Right ventricle myocardium inferior (tissue), 1 donor: ENCODE measurements around the gene PHF1. TPM values are rescaled to one million over a fixed set of nuclear protein-coding genes. Genes with fewer than 3 reads are reported as not detected.

Experiments used
- ATAC-seq: fragments of 200-7000 bp; cut with Tn5 transposase; one replicate; pipeline ENCODE4 v1.9.1; 2020; ENCODE audit warnings: mild to moderate bottlenecking, moderate library complexity
- DNase-seq: peaks from one replicate; pipeline ENCODE4 v3.0.0; 2021; ENCODE audit errors: missing footprints
- intact Hi-C: fragments of 100-400 bp; cut with DNase I; formaldehyde crosslinking; loops from one replicate; pipeline ENCODE4 v1.11.0; 2022
- total RNA-seq: library from RNA; stranded (reverse); fragmentation: NEBNext Ultra II Directional; extraction: Animal tissue kit (Norgen Biotek cat#: 25700); gene quantifications from one replicate; pipeline ENCODE4 v1.2.1, GENCODE V29; 2021
- donor health status: DM: no; HTN: yes; CAD: no; lungs with severe emphysema.

The PHF1 gene
- total RNA-seq, 1 donor from 2014 or later: 43.5 TPM

GRCh38 chr6:33414592-33415271, 3.9 kb downstream of the PHF1 start:
- DNase-seq: no peak
- intact Hi-C loops: loop anchor here (10.0 kb wide), 2 partner anchors 130 to 280 kb away; partner anchors contain the start of genes PFDN6 and WDR46
- ATAC-seq: no peak

GRCh38 chr6:33415831-33416230, 5.0 kb downstream of the PHF1 start:
- ATAC-seq: no peak
- intact Hi-C loops: loop anchor here (10.0 kb wide), 2 partner anchors 131 to 279 kb away; partner anchors contain the start of genes PFDN6 and WDR46
- no peak for DNase-seq

GRCh38 chr6:33416386-33417127, 5.7 kb downstream of the PHF1 start:
- ATAC-seq (no peak), DNase-seq (no peak)
- intact Hi-C loops: loop anchor here (10.0 kb wide), 2 partner anchors 132 to 278 kb away; partner anchors contain the start of genes PFDN6 and WDR46

- no peak for ATAC-seq
- DNase-seq: no peak
- intact Hi-C loops: loop anchor here (10.0 kb wide), 2 partner anchors 133 to 277 kb away; partner anchors contain the start of genes PFDN6 and WDR46
Observed at GRCh38 chr6:33417128-33417902, 6.5 kb downstream of the PHF1 start.

- peak; percentile 95 for ATAC-seq
Observed at GRCh38 chr6:33417903-33418689, 7.3 kb downstream of the PHF1 start, which contains the start of gene CUTA. Gene CUTA, minus strand, starts transcription at chr6:33418107. Its CDS starts 107 bp downstream, at chr6:33418000.

GRCh38 chr6:33418690-33419291, 8.0 kb downstream of the PHF1 start:
- ATAC-seq: no peak
- intact Hi-C loops: loop anchor here (10.0 kb wide), 2 partner anchors 134 to 276 kb away; partner anchors contain the start of genes PFDN6 and WDR46
- DNase-seq: no peak

More at GRCh38 chr6:33417903-33418689, 7.3 kb downstream of the PHF1 start, which contains the start of gene CUTA:
- DNase-seq: peak; percentile 99
- intact Hi-C loops: loop anchor here (10.0 kb wide), 2 partner anchors 133 to 277 kb away; partner anchors contain the start of genes PFDN6 and WDR46

GRCh38 chr6:33419580-33420490, 9.0 kb downstream of the PHF1 start, which contains the start of gene SYNGAP1:
Gene SYNGAP1, plus strand, starts transcription at chr6:33420065. Its CDS starts 200 bp downstream, at chr6:33420265.
- DNase-seq: peak; percentile 82
- intact Hi-C loops: loop anchor here (10.0 kb wide), 3 partner anchors 135 to 275 kb away; partner anchors contain the start of genes PFDN6 and WDR46
- ATAC-seq: peak; percentile 14

- DNase-seq (no peak), ATAC-seq (no peak)
- intact Hi-C loops: loop anchor here (10.0 kb wide), 1 partner anchor 154 kb away; no protein-coding TSS in a partner anchor
Observed at GRCh38 chr6:33420491-33421343, 9.9 kb downstream of the PHF1 start.

GRCh38 chr6:33421344-33421643, 10.5 kb downstream of the PHF1 start:
- intact Hi-C loops: loop anchor here (10.0 kb wide), 1 partner anchor 154 kb away; no protein-coding TSS in a partner anchor
- DNase-seq: no peak
- ATAC-seq: no peak

GRCh38 chr6:33423777-33424176, 13.0 kb downstream of the PHF1 start:
- DNase-seq (no peak), ATAC-seq (no peak)
- intact Hi-C loops: loop anchor here (2.0 to 10.0 kb wide), 2 partner anchors 33 to 151 kb away; partner anchors contain the start of gene KIFC1

GRCh38 chr6:33424855-33425667, 14.2 kb downstream of the PHF1 start:
- DNase-seq (no peak), ATAC-seq (no peak)
- intact Hi-C loops: loop anchor here (2.0 to 10.0 kb wide), 2 partner anchors 34 to 150 kb away; partner anchors contain the start of gene KIFC1

- DNase-seq (peak; percentile 89), ATAC-seq (peak; percentile 87)
- intact Hi-C loops: loop anchor here (2.0 to 10.0 kb wide), 2 partner anchors 35 to 149 kb away; partner anchors contain the start of gene KIFC1
Observed at GRCh38 chr6:33425668-33426577, 15.1 kb downstream of the PHF1 start.
